Neuronal stem cell (in vitro differentiated cells): Measurements from ENCODE around the gene ARL5C.

ENCODE experiments used
- DNase-seq: peaks from one replicate; pipeline ENCODE4 v3.0.0-alpha.2; 2013; ENCODE audit warnings: low spot score
- H2AFZ ChIP-seq: one replicate; pipeline ENCODE4 v1.6.1; 2013; ENCODE audit warnings: mild to moderate bottlenecking, low read length, inconsistent platforms
- H2AK5ac ChIP-seq: 2 replicates; pipeline ENCODE4 v1.6.1; 2013; ENCODE audit warnings: low read depth, mild to moderate bottlenecking, inconsistent platforms, low read length, moderate library complexity, mixed read lengths
- H2BK120ac ChIP-seq: 2 replicates; pipeline ENCODE4 v1.6.1; 2013; ENCODE audit warnings: low read depth, mild to moderate bottlenecking, inconsistent platforms, low read length, moderate library complexity, mixed read lengths
- H2BK12ac ChIP-seq: one replicate; pipeline ENCODE4 v1.6.1; 2013; ENCODE audit warnings: low read length, inconsistent platforms
- H2BK15ac ChIP-seq: 2 replicates; pipeline ENCODE4 v1.6.1; 2013; ENCODE audit warnings: mild to moderate bottlenecking, low read length, inconsistent platforms, mixed read lengths
- H2BK5ac ChIP-seq: one replicate; pipeline ENCODE4 v1.6.1; 2013; ENCODE audit warnings: inconsistent platforms, mild to moderate bottlenecking, low read length, moderate library complexity
- H3K14ac ChIP-seq: one replicate; pipeline ENCODE4 v1.6.1; 2013; ENCODE audit warnings: low read length, inconsistent platforms
- H3K18ac ChIP-seq: 2 replicates; pipeline ENCODE4 v1.6.1; 2013; ENCODE audit warnings: low read length, inconsistent platforms
- H3K23ac ChIP-seq: 2 replicates; pipeline ENCODE4 v1.6.1; 2013; ENCODE audit warnings: low read depth, mild to moderate bottlenecking, mixed read lengths, low read length, inconsistent platforms; ENCODE audit not compliant: poor library complexity
- H3K27ac ChIP-seq: replicated peaks from 3 replicates; pipeline ENCODE4 v1.5.1; 2013; ENCODE audit warnings: low read length, inconsistent platforms
- H3K27me3 ChIP-seq, 3 experiments: 2 replicates each; pipeline ENCODE4 v1.6.1; 2013; ENCODE audit warnings: low read length in 3 of 3, mild to moderate bottlenecking in 2 of 3, inconsistent platforms in 1 of 3, low read depth in 1 of 3, mixed read lengths in 1 of 3, moderate library complexity in 1 of 3; ENCODE audit not compliant: control insufficient read depth in 3 of 3, insufficient read depth in 3 of 3
- H3K36me3 ChIP-seq, 2 donors: replicated peaks in 1 of 2; 2 replicates each; pipeline ENCODE4 v1.6.1; 2013; ENCODE audit warnings: low read length in 2 of 2; ENCODE audit not compliant: control insufficient read depth in 2 of 2, insufficient read depth in 2 of 2
- H3K4ac ChIP-seq: 2 replicates; pipeline ENCODE4 v1.6.1; 2013; ENCODE audit warnings: inconsistent platforms, mild to moderate bottlenecking, low read length, moderate library complexity
- H3K4me1 ChIP-seq, 2 donors: 1 replicate in 1 of 2; 2 replicates in 1 of 2; pipeline ENCODE4 v1.6.1; 2013; ENCODE audit warnings: low read length in 2 of 2, low read depth in 1 of 2; ENCODE audit not compliant: control insufficient read depth in 2 of 2, insufficient read depth in 1 of 2
- H3K4me2 ChIP-seq: one replicate; pipeline ENCODE4 v1.6.1; 2013; ENCODE audit warnings: mild to moderate bottlenecking, low read length, inconsistent platforms; ENCODE audit not compliant: insufficient read depth, poor library complexity, severe bottlenecking
- H3K4me3 ChIP-seq, 2 donors: 2 replicates each; pipeline ENCODE4 v1.5.1; 2013; ENCODE audit warnings: low read length in 2 of 2, mild to moderate bottlenecking in 2 of 2, inconsistent platforms in 1 of 2, moderate library complexity in 1 of 2
- H3K79me1 ChIP-seq: one replicate; pipeline ENCODE4 v1.6.1; 2013; ENCODE audit warnings: low read depth, mild to moderate bottlenecking, inconsistent platforms, low read length, moderate library complexity
- H3K9ac ChIP-seq: one replicate; pipeline ENCODE4 v1.6.1; 2013; ENCODE audit warnings: mild to moderate bottlenecking, low read depth, low read length, inconsistent platforms; ENCODE audit not compliant: poor library complexity
- H3K9me3 ChIP-seq, 2 donors: replicated peaks in 1 of 2; 2 replicates each; pipeline versions ENCODE3 to v1.6.1; 2013; ENCODE audit warnings: low read length in 2 of 2, mild to moderate bottlenecking in 2 of 2, inconsistent platforms in 1 of 2, low read depth in 1 of 2, mixed read lengths in 1 of 2, moderate library complexity in 1 of 2; ENCODE audit not compliant: control insufficient read depth in 2 of 2, insufficient read depth in 1 of 2
- H4K8ac ChIP-seq: one replicate; pipeline ENCODE4 v1.6.1; 2013; ENCODE audit warnings: low read depth, mild to moderate bottlenecking, inconsistent platforms, low read length, moderate library complexity
- H4K91ac ChIP-seq: one replicate; pipeline ENCODE4 v1.6.1; 2013; ENCODE audit warnings: low read length, low read depth, mild to moderate bottlenecking, inconsistent platforms; ENCODE audit not compliant: poor library complexity
- WGBS, 2 donors: extraction: QIAGEN DNeasy Blood & Tissue Kit; methylation state at CpG; one replicate each; pipeline ENCODE4 v1.1.7; 2013; ENCODE audit warnings: missing lambda C conversion rate in 2 of 2, mixed read lengths in 1 of 2; ENCODE audit not compliant: insufficient read length in 2 of 2, insufficient replicate concordance in 1 of 2; ENCODE audit errors: extremely low coverage in 2 of 2; 5-methylcytosine and 5-hydroxymethylcytosine counted together

ARL5C gene

GRCh38 chr17:39170558-39170957 lies 4.6 kb upstream of the ARL5C start:
- no peak overlapping the region for H2BK15ac ChIP-seq

GRCh38 chr17:39170109-39170508 lies 4.1 kb upstream of the ARL5C start:
- Histone ChIP-seq H2AK5ac (no peak overlapping the region), H3K23ac (no peak overlapping the region), H4K91ac (no peak overlapping the region), H3K4me2 (no peak overlapping the region), H4K8ac (no peak overlapping the region), H3K79me1 (no peaks in the 10 kb centered on the region), H2AFZ (no peak overlapping the region), H3K9me3 (peaks cover 0 to 2% of the 10 kb centered on the region in 2 donors), H3K27me3 (peaks cover 4 to 25% (median 25%) of the 10 kb centered on the region in 3 experiments), H3K14ac (no peak overlapping the region), H3K4me3 (no peak overlapping the region), H3K27ac (no peak overlapping the region), H2BK15ac (no peak overlapping the region), H2BK12ac (no peak overlapping the region), H3K4ac (no peak overlapping the region), H3K18ac (no peak overlapping the region), H3K9ac (no peak overlapping the region), H2BK5ac (no peak overlapping the region), H3K36me3 (no peaks in the 10 kb centered on the region), H3K4me1 (peaks cover 0 to 9% of the 10 kb centered on the region in 2 donors), H2BK120ac (no peak overlapping the region)
- no CpG with 5 or more reads among the region's 4 CpGs for WGBS, 2 donors
- no peak for DNase-seq

More at GRCh38 chr17:39170558-39170957, 4.6 kb upstream of the ARL5C start:
- Histone ChIP-seq H3K4me2 (no peak overlapping the region), H3K36me3 (no peaks in the 10 kb centered on the region), H4K91ac (no peak overlapping the region), H3K4ac (no peak overlapping the region), H3K4me3 (no peak overlapping the region), H3K23ac (no peak overlapping the region), H3K9ac (no peak overlapping the region), H2BK120ac (no peak overlapping the region), H2BK12ac (no peak overlapping the region), H2BK5ac (no peak overlapping the region), H3K79me1 (no peaks in the 10 kb centered on the region), H4K8ac (no peak overlapping the region), H3K18ac (no peak overlapping the region), H3K14ac (no peak overlapping the region), H3K27ac (no peak overlapping the region), H3K27me3 (peaks cover 0 to 21% (median 20%) of the 10 kb centered on the region in 3 experiments), H3K4me1 (peaks cover 0 to 9% of the 10 kb centered on the region in 2 donors), H3K9me3 (peaks cover 0 to 2% of the 10 kb centered on the region in 2 donors), H2AFZ (no peak overlapping the region), H2AK5ac (no peak overlapping the region)
- no peak for DNase-seq
- WGBS, 2 donors: no CpG with 5 or more reads among the region's 6 CpGs

GRCh38 chr17:39169518-39169917 lies 3.6 kb upstream of the ARL5C start:
- Histone ChIP-seq H2BK12ac (no peak overlapping the region), H3K4me3 (no peak overlapping the region), H3K27ac (no peak overlapping the region), H2BK5ac (no peak overlapping the region), H3K9ac (no peak overlapping the region), H4K91ac (no peak overlapping the region), H3K14ac (no peak overlapping the region), H2BK120ac (no peak overlapping the region), H3K36me3 (no peaks in the 10 kb centered on the region), H3K23ac (no peak overlapping the region), H2AK5ac (no peak overlapping the region), H3K9me3 (peaks cover 0 to 2% of the 10 kb centered on the region in 2 donors), H2AFZ (no peak overlapping the region), H2BK15ac (no peak overlapping the region), H3K79me1 (no peaks in the 10 kb centered on the region), H3K27me3 (peaks cover 6 to 29% (median 28%) of the 10 kb centered on the region in 3 experiments), H3K18ac (no peak overlapping the region), H4K8ac (no peak overlapping the region), H3K4me2 (no peak overlapping the region), H3K4me1 (peaks cover 0 to 6% of the 10 kb centered on the region in 2 donors), H3K4ac (no peak overlapping the region)
- no CpG with 5 or more reads among the region's 3 CpGs for WGBS, 2 donors
- no peak for DNase-seq

- Histone ChIP-seq H4K8ac (no peak overlapping the region), H4K91ac (no peak overlapping the region), H3K14ac (no peak overlapping the region), H3K4me1 (peaks cover 0 to 6% of the 10 kb centered on the region in 2 donors), H2BK120ac (no peak overlapping the region), H3K4me3 (no peak overlapping the region), H3K9me3 (peaks cover 0 to 2% of the 10 kb centered on the region in 2 donors), H3K23ac (no peak overlapping the region), H3K79me1 (no peaks in the 10 kb centered on the region), H3K9ac (no peak overlapping the region), H2BK5ac (no peak overlapping the region), H3K27ac (no peak overlapping the region), H3K36me3 (no peaks in the 10 kb centered on the region), H3K4ac (no peak overlapping the region), H3K18ac (no peak overlapping the region), H2BK15ac (no peak overlapping the region), H2AFZ (no peak overlapping the region), H3K27me3 (peaks cover 6 to 31% (median 28%) of the 10 kb centered on the region in 3 experiments), H3K4me2 (no peak overlapping the region), H2BK12ac (no peak overlapping the region), H2AK5ac (no peak overlapping the region)
- WGBS, 2 donors: no CpG with 5 or more reads among the region's 14 CpGs
- no peak for DNase-seq
These were observed 3.1 kb upstream of the ARL5C start for GRCh38 chr17:39169101-39169500.
